K562 (cell line): ENCODE results near the gene KNOP1. TPM values are rescaled to one million over a fixed set of nuclear protein-coding genes. Genes with fewer than 3 reads are reported as not detected.

ENCODE experiments used
- AFF4 ChIP-seq: sonication (generic); formaldehyde crosslinking; IDR thresholded peaks from 2 replicates; pipeline ENCODE4 v1.8.0; 2023; ENCODE audit warnings: mild to moderate bottlenecking, missing genetic modification reagents
- CBFB ChIP-seq: sonication (generic); formaldehyde crosslinking; IDR thresholded peaks from 2 replicates; pipeline ENCODE4 v1.4.0; 2020; ENCODE audit warnings: mild to moderate bottlenecking, missing genetic modification reagents
- HMBOX1 ChIP-seq: sonication (generic); IDR thresholded peaks from 2 replicates; pipeline ENCODE4 v1.6.1; 2016
- ILF3 ChIP-seq: fragments of 450-650 bp; IDR thresholded peaks from 2 replicates; pipeline ENCODE4 v1.6.1; 2018; ENCODE audit warnings: antibody characterized with exemption, mild to moderate bottlenecking, moderate library complexity, borderline replicate concordance
- MCM7 ChIP-seq, 2 experiments: fragments of 450-650 bp; IDR thresholded peaks; 2 replicates each; pipeline ENCODE4 v1.6.1; 2016 to 2018
- NCOA4 ChIP-seq: fragments of 450-650 bp; IDR thresholded peaks from 2 replicates; pipeline ENCODE4 v1.6.1; 2018; ENCODE audit warnings: mild to moderate bottlenecking; ENCODE audit not compliant: partially characterized antibody
- NR2F6 ChIP-seq: fragments of 450-650 bp; formaldehyde crosslinking; IDR thresholded peaks from 2 replicates; pipeline ENCODE4 v1.4.0; 2020; ENCODE audit warnings: mild to moderate bottlenecking
- PURB ChIP-seq: sonication (generic); formaldehyde crosslinking; IDR thresholded peaks from 2 replicates; pipeline ENCODE4 v1.9.0; 2021; ENCODE audit warnings: low read depth, mild to moderate bottlenecking, missing genetic modification reagents
- SIX5 ChIP-seq, 2 experiments: IDR thresholded peaks; 2 replicates each; pipeline ENCODE4 v1.6.1; 2011; ENCODE audit warnings: low read length in 2 of 2, borderline replicate concordance in 1 of 2, low read depth in 1 of 2, mild to moderate bottlenecking in 1 of 2, moderate library complexity in 1 of 2; ENCODE audit not compliant: insufficient read depth in 1 of 2
- TFAM ChIP-seq: fragments of 250-450 bp; sonication (Bioruptor Pico); conservative IDR thresholded peaks from 2 replicates; pipeline ENCODE4 v1.5.0; 2021; ENCODE audit warnings: mild to moderate bottlenecking, moderate library complexity
- ZNF668 ChIP-seq: fragments of 250-450 bp; sonication (Bioruptor Pico); IDR thresholded peaks from 2 replicates; pipeline ENCODE4 v1.8.0; 2022; ENCODE audit warnings: mild to moderate bottlenecking, inconsistent platforms
- polyA plus RNA-seq, 8 experiments: library from polyadenylated mRNA; depleted of rRNA in 4 of 8; stranded (reverse) in 5 of 8; unstranded in 3 of 8; fragments of >200 nt; fragmentation: Nextera tagmentation in 2 of 8; fragmentation: Illumina TruSeq in 1 of 8; extraction: Ambion mirVana in 2 of 8; extraction: Trizol in 1 of 8; gene quantifications; 2 replicates each; pipeline versions ENCODE4 v1.2.1 to v1.2.3, GENCODE V29; 2011 to 2014; ENCODE audit warnings: inconsistent platforms in 1 of 8, missing spikeins in 1 of 8
- total RNA-seq, 7 experiments: library from RNA; depleted of rRNA in 6 of 7; stranded (reverse); fragments of >200 nt in 6 of 7; fragmentation: Illumina TruSeq in 2 of 7; extraction: Trizol in 2 of 7; gene quantifications; 2 replicates each; pipeline versions ENCODE4 v1.2.1 to v1.2.3, GENCODE V29; 2011 to 2021; ENCODE audit warnings: low replicate concordance in 1 of 7
- TF ChIP-seq, protein P1 (sequence below), 2 experiments: fragments of 450-650 bp; IDR thresholded peaks; 2 replicates each; pipeline ENCODE4 v1.6.1; 2018; ENCODE audit warnings: mild to moderate bottlenecking in 2 of 2, low read depth in 1 of 2; ENCODE audit not compliant: partially characterized antibody in 2 of 2
- TF ChIP-seq, protein P2 (sequence below): fragments of 450-650 bp; formaldehyde crosslinking; IDR thresholded peaks from 2 replicates; pipeline ENCODE4 v1.4.0; 2020; ENCODE audit warnings: mild to moderate bottlenecking, moderate library complexity
- TF ChIP-seq, protein P3 (sequence below): fragments of 450-650 bp; IDR thresholded peaks from 2 replicates; pipeline ENCODE4 v1.6.1; 2016
- TF ChIP-seq, protein P4 (sequence below): fragments of 250-450 bp; sonication (Bioruptor Pico); IDR thresholded peaks from 2 replicates; pipeline ENCODE4 v1.5.1; 2021; ENCODE audit warnings: mild to moderate bottlenecking

The KNOP1 gene
- total and polyA plus RNA-seq, 9 of the 15 experiments (the other 6 are each of a cell fraction or from before 2014, with no cell fraction given), result 22.4 to 57.6 (median 39.3) TPM

- TF ChIP-seq, protein P1, sequence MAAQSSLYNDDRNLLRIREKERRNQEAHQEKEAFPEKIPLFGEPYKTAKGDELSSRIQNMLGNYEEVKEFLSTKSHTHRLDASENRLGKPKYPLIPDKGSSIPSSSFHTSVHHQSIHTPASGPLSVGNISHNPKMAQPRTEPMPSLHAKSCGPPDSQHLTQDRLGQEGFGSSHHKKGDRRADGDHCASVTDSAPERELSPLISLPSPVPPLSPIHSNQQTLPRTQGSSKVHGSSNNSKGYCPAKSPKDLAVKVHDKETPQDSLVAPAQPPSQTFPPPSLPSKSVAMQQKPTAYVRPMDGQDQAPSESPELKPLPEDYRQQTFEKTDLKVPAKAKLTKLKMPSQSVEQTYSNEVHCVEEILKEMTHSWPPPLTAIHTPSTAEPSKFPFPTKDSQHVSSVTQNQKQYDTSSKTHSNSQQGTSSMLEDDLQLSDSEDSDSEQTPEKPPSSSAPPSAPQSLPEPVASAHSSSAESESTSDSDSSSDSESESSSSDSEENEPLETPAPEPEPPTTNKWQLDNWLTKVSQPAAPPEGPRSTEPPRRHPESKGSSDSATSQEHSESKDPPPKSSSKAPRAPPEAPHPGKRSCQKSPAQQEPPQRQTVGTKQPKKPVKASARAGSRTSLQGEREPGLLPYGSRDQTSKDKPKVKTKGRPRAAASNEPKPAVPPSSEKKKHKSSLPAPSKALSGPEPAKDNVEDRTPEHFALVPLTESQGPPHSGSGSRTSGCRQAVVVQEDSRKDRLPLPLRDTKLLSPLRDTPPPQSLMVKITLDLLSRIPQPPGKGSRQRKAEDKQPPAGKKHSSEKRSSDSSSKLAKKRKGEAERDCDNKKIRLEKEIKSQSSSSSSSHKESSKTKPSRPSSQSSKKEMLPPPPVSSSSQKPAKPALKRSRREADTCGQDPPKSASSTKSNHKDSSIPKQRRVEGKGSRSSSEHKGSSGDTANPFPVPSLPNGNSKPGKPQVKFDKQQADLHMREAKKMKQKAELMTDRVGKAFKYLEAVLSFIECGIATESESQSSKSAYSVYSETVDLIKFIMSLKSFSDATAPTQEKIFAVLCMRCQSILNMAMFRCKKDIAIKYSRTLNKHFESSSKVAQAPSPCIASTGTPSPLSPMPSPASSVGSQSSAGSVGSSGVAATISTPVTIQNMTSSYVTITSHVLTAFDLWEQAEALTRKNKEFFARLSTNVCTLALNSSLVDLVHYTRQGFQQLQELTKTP (IDR thresholded peaks at IDR 0.05; ENCODE audit: low read depth in 1 of 2, partially characterized antibody in 2 of 2), result no peak
- no peak for TF ChIP-seq AFF4 (CRISPR knock-in tag)
- TF ChIP-seq ILF3, result no peak
- no peak for TF ChIP-seq ZNF668 (CRISPR knock-in tag)
- TF ChIP-seq SIX5 (IDR thresholded peaks at IDR 0.05; ENCODE audit: borderline replicate concordance in 1 of 2, insufficient read depth in 1 of 2, low read depth in 1 of 2, low read length in 2 of 2), result no peak
- TF ChIP-seq, protein P2, sequence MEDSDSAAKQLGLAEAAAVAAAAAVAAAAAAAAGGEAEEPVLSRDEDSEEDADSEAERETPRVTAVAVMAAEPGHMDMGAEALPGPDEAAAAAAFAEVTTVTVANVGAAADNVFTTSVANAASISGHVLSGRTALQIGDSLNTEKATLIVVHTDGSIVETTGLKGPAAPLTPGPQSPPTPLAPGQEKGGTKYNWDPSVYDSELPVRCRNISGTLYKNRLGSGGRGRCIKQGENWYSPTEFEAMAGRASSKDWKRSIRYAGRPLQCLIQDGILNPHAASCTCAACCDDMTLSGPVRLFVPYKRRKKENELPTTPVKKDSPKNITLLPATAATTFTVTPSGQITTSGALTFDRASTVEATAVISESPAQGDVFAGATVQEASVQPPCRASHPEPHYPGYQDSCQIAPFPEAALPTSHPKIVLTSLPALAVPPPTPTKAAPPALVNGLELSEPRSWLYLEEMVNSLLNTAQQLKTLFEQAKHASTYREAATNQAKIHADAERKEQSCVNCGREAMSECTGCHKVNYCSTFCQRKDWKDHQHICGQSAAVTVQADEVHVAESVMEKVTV (CRISPR knock-in tag), result no peak
- TF ChIP-seq, protein P3, sequence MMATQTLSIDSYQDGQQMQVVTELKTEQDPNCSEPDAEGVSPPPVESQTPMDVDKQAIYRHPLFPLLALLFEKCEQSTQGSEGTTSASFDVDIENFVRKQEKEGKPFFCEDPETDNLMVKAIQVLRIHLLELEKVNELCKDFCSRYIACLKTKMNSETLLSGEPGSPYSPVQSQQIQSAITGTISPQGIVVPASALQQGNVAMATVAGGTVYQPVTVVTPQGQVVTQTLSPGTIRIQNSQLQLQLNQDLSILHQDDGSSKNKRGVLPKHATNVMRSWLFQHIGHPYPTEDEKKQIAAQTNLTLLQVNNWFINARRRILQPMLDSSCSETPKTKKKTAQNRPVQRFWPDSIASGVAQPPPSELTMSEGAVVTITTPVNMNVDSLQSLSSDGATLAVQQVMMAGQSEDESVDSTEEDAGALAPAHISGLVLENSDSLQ, result no peak
- no peak for TF ChIP-seq NR2F6
- no peak for TF ChIP-seq MCM7 (IDR thresholded peaks at IDR 0.05)
- no peak for TF ChIP-seq HMBOX1
- no peak for TF ChIP-seq NCOA4
- TF ChIP-seq PURB (CRISPR knock-in tag), result no peak
- no peak for TF ChIP-seq TFAM (CRISPR knock-in tag)
- TF ChIP-seq, protein P4, sequence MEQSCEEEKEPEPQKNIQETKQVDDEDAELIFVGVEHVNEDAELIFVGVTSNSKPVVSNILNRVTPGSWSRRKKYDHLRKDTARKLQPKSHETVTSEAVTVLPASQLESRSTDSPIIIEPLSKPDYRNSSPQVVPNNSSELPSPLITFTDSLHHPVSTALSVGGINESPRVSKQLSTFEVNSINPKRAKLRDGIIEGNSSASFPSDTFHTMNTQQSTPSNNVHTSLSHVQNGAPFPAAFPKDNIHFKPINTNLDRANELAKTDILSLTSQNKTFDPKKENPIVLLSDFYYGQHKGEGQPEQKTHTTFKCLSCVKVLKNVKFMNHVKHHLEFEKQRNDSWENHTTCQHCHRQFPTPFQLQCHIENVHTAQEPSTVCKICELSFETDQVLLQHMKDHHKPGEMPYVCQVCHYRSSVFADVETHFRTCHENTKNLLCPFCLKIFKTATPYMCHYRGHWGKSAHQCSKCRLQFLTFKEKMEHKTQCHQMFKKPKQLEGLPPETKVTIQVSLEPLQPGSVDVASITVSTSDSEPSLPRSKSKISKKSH, result no peak
- no peak for TF ChIP-seq CBFB (CRISPR knock-in tag)
Measured at GRCh38 chr16:19696328-19696727, 21.7 kb downstream of the KNOP1 start (continued).
